TTC549 (cell line): ENCODE results near the gene ARL4A.

ENCODE experiments used
- FAIRE-seq: peaks from 2 replicates; lab custom pipeline; 2012; peaks lifted over from hg19 to GRCh38; lab: Jason Lieb, UNC

ARL4A gene

GRCh38 chr7:12703881-12704280, 16.4 kb downstream of the ARL4A start:
- FAIRE-seq, result no peak

GRCh38 chr7:12705878-12706277, 18.4 kb downstream of the ARL4A start:
- no peak for FAIRE-seq

GRCh38 chr7:12706900-12707536, 19.6 kb downstream of the ARL4A start:
- no peak for FAIRE-seq

GRCh38 chr7:12708314-12708713, 20.9 kb downstream of the ARL4A start:
- no peak for FAIRE-seq

- no peak for FAIRE-seq
These were observed 22.5 kb downstream of the ARL4A start for GRCh38 chr7:12709726-12710502.

GRCh38 chr7:12711124-12711523, 23.7 kb downstream of the ARL4A start:
- no peak for FAIRE-seq

GRCh38 chr7:12712236-12712635, 24.8 kb downstream of the ARL4A start:
- FAIRE-seq, result no peak

- no peak for FAIRE-seq
These were observed 26.4 kb downstream of the ARL4A start for GRCh38 chr7:12713625-12714378.

GRCh38 chr7:12714379-12714737, 26.9 kb downstream of the ARL4A start:
- no peak for FAIRE-seq

GRCh38 chr7:12715372-12716133, 28.1 kb downstream of the ARL4A start:
- FAIRE-seq, result no peak

GRCh38 chr7:12716134-12716681, 28.8 kb downstream of the ARL4A start:
- no peak for FAIRE-seq

- no peak for FAIRE-seq
These were observed 29.3 kb downstream of the ARL4A start for GRCh38 chr7:12716722-12717121.

GRCh38 chr7:12719141-12719919, 31.9 kb downstream of the ARL4A start:
- no peak for FAIRE-seq

GRCh38 chr7:12719981-12720865, 32.8 kb downstream of the ARL4A start:
- FAIRE-seq, result no peak

- no peak for FAIRE-seq
These were observed 33.9 kb downstream of the ARL4A start for GRCh38 chr7:12721286-12721830.

- no peak for FAIRE-seq
These were observed 34.7 kb downstream of the ARL4A start for GRCh38 chr7:12722136-12722535.

GRCh38 chr7:12722636-12723605, 35.5 kb downstream of the ARL4A start:
- no peak for FAIRE-seq

GRCh38 chr7:12725575-12726316, 38.3 kb downstream of the ARL4A start:
- FAIRE-seq, result no peak
